ENCODE measurements around the gene EPB41L1. TPM values are rescaled to one million over a fixed set of nuclear protein-coding genes. Genes with fewer than 3 reads are reported as not detected.
A peak's percentile ranks its signal among the peaks of the same experiment; 100 is the strongest.

EPB41L1 gene
- total RNA-seq, 1 experiment from 2014 or later = 5.9 TPM

DNA sequence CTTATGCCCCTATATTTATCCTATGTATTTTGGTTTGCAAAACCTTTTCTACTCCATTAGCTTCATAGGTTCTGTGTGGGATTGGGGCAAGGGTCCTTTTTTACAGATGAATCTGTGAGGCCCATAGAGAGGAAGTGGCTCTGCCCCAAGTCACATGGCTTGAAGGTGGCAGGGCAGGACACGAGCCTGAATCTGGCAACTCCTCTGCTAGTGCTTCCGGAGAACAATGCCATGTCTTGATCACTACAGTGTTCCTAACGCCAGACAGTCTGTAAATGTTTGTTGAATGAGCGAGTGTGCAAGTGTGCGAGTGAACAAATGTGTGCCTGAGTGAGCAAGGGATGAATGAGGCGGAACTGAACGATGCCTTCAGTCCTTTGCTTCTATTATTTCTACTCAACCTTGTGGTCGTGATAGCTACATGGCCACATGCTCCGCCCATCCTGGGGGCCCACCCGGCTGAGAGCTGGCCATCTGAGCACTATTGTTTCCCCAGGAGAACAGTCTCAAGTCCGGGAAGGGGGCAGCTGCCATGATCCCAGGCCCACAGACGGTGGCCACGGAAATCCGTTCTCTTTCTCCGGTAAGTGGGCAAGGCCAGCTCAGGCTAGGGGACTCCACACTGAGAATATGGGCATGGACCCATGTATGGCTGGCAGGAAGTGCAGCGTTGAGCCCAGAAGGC, 64.0 kb downstream of the EPB41L1 start:
- H3K79me2 ChIP-seq (ENCODE audit: low read length) = no peaks in the 10 kb centered on the region
- H3K4me1 ChIP-seq (ENCODE audit: low read length) = no peaks in the 10 kb centered on the region
- H3K36me3 ChIP-seq (ENCODE audit: insufficient read depth, low read length) = no peaks in the 10 kb centered on the region
- H3K27ac ChIP-seq (ENCODE audit: low read length) = no peak overlapping the region
- H3K9me2 ChIP-seq (replicated peaks; ENCODE audit: insufficient read depth, low read length) = no peaks in the 10 kb centered on the region
- H2AFZ ChIP-seq (ENCODE audit: low read length) = no peak overlapping the region
- no peak overlapping the region for H3K4me2 ChIP-seq (ENCODE audit: low read depth, low read length, poor library complexity, severe bottlenecking)
- no peak overlapping the region for H3K4me3 ChIP-seq (ENCODE audit: low read length)
- H3K9ac ChIP-seq (ENCODE audit: low read length) = no peak overlapping the region
- H4K20me1 ChIP-seq (ENCODE audit: insufficient read depth, low read depth, low read length) = no peaks in the 10 kb centered on the region
- H3K27me3 ChIP-seq (ENCODE audit: low read length) = no peaks in the 10 kb centered on the region
- DNase-seq = no peak
- H3K9me3 ChIP-seq (ENCODE audit: low read length) = no peaks in the 10 kb centered on the region

DNA sequence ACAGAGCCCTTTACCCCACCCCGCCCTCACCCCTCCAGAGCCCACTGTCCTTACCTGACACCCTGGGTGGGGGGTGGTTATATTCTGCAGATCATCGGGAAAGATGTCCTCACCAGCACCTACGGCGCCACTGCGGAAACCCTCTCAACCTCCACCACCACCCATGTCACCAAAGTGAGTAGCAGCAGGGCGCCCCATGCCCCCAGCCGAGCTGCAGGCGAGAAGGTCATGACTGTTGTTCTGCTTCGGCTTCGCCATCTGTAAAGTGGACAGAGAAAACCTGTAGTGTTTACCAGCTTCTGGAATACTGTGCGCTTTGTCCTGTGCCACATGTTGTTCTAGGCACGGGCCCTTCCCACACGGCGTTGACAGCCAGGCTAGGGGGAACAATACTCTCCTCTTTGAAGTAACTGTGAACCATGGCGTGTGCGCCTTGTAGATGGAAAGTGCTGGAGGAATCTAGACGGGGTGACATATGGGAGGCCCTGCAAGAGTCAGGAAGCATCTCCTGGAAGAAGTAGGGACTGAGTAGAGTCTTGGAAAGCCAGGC, 65.2 kb downstream of the EPB41L1 start:
- H3K4me2 ChIP-seq (ENCODE audit: low read depth, low read length, poor library complexity, severe bottlenecking) = no peak overlapping the region
- no peak overlapping the region for H3K4me3 ChIP-seq (ENCODE audit: low read length)
- no peak for DNase-seq
- H3K9ac ChIP-seq (ENCODE audit: low read length) = no peak overlapping the region
- no peaks in the 10 kb centered on the region for H3K36me3 ChIP-seq (ENCODE audit: insufficient read depth, low read length)
- no peak overlapping the region for H3K27ac ChIP-seq (ENCODE audit: low read length)
- H3K79me2 ChIP-seq (ENCODE audit: low read length) = no peaks in the 10 kb centered on the region
- no peaks in the 10 kb centered on the region for H3K9me2 ChIP-seq (replicated peaks; ENCODE audit: insufficient read depth, low read length)
- no peaks in the 10 kb centered on the region for H3K9me3 ChIP-seq (ENCODE audit: low read length)
- H3K4me1 ChIP-seq (ENCODE audit: low read length) = no peaks in the 10 kb centered on the region
- no peaks in the 10 kb centered on the region for H3K27me3 ChIP-seq (ENCODE audit: low read length)
- H2AFZ ChIP-seq (ENCODE audit: low read length) = no peak overlapping the region
- H4K20me1 ChIP-seq (ENCODE audit: insufficient read depth, low read depth, low read length) = no peaks in the 10 kb centered on the region

DNA sequence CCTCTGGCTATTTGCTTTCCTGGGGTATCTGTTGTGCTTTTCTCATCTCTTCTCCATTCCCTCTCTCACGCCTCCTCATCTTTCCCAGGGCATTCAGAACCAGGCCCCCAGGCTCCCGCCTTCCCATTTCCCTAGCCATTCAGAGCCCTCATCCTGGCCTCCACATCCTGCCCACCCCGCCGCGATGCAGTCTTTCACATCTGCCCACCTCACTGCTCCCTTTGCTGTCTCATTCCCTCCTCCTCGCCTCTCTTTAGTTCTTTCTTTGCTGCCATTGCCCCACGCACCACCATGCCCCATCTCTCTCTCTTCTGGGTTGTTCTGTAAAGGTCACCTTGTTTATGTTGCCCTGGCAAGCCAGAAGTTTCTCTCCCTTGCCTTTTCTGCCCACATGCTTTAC, 71.1 kb downstream of the EPB41L1 start:
- no peak overlapping the region for H2AFZ ChIP-seq (ENCODE audit: low read length)
- no peaks in the 10 kb centered on the region for H3K27me3 ChIP-seq (ENCODE audit: low read length)
- H3K4me2 ChIP-seq (ENCODE audit: low read depth, low read length, poor library complexity, severe bottlenecking) = no peak overlapping the region
- no peak for DNase-seq
- H3K79me2 ChIP-seq (ENCODE audit: low read length) = no peaks in the 10 kb centered on the region
- no peaks in the 10 kb centered on the region for H3K36me3 ChIP-seq (ENCODE audit: insufficient read depth, low read length)
- no peak overlapping the region for H3K4me3 ChIP-seq (ENCODE audit: low read length)
- no peak overlapping the region for H3K9ac ChIP-seq (ENCODE audit: low read length)
- H3K4me1 ChIP-seq (ENCODE audit: low read length) = no peaks in the 10 kb centered on the region
- no peaks in the 10 kb centered on the region for H3K9me3 ChIP-seq (ENCODE audit: low read length)
- no peak overlapping the region for H3K27ac ChIP-seq (ENCODE audit: low read length)
- no peaks in the 10 kb centered on the region for H4K20me1 ChIP-seq (ENCODE audit: insufficient read depth, low read depth, low read length)
- H3K9me2 ChIP-seq (replicated peaks; ENCODE audit: insufficient read depth, low read length) = no peaks in the 10 kb centered on the region

DNA sequence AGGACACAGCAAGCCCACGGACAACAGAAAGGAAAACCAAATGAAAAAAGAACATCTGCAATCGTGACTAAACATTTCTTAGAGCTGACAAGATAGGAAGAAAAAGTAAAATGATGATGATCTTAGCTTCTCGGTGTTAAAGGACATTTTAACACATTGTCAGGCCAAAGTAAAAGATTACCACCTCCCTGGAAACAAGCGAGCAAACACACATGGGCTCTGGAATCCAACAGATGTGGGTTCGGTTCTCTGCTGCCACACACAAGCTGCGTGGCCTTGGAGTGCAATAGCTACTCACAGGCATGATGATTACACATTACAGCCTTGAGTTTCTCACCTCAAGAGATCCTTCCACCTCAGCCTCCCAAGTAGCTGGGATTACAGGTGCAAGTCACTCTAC, 74.2 kb downstream of the EPB41L1 start:
- DNase-seq = no peak
- Histone ChIP-seq H3K9me3 (ENCODE audit: low read length) (no peaks in the 10 kb centered on the region), H3K27ac (ENCODE audit: low read length) (no peak overlapping the region), H3K36me3 (ENCODE audit: insufficient read depth, low read length) (no peaks in the 10 kb centered on the region), H3K9me2 (replicated peaks; ENCODE audit: insufficient read depth, low read length) (no peaks in the 10 kb centered on the region), H2AFZ (ENCODE audit: low read length) (no peak overlapping the region), H3K4me1 (ENCODE audit: low read length) (no peaks in the 10 kb centered on the region), H4K20me1 (ENCODE audit: insufficient read depth, low read depth, low read length) (no peaks in the 10 kb centered on the region), H3K27me3 (ENCODE audit: low read length) (no peaks in the 10 kb centered on the region), H3K79me2 (ENCODE audit: low read length) (no peaks in the 10 kb centered on the region), H3K4me2 (ENCODE audit: low read depth, low read length, poor library complexity, severe bottlenecking) (no peak overlapping the region), H3K4me3 (ENCODE audit: low read length) (no peak overlapping the region), H3K9ac (ENCODE audit: low read length) (no peak overlapping the region)

DNA sequence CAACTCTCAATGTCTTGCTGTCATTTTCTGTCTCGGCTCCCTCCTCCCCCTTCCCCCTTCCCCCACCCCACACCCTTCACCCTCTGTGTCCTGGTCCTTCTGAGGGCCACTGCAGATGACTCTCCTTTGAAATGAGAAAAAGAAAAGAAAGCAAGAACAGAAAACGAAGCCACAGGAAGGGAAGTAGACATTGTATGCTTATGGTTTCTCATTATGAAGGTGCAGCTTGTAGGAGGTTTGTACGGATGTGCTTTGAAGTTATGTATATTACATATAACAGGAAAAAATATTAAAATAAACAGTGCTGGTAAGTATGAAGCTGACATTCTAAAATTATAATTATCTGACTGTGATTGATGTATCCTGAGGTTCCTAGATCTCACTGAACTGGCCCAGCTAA, 75.5 kb downstream of the EPB41L1 start:
- no peaks in the 10 kb centered on the region for H3K9me3 ChIP-seq (ENCODE audit: low read length)
- no peak overlapping the region for H3K4me3 ChIP-seq (ENCODE audit: low read length)
- H3K4me2 ChIP-seq (ENCODE audit: low read depth, low read length, poor library complexity, severe bottlenecking) = no peak overlapping the region
- no peaks in the 10 kb centered on the region for H3K4me1 ChIP-seq (ENCODE audit: low read length)
- H3K9me2 ChIP-seq (replicated peaks; ENCODE audit: insufficient read depth, low read length) = no peaks in the 10 kb centered on the region
- no peak overlapping the region for H2AFZ ChIP-seq (ENCODE audit: low read length)
- no peaks in the 10 kb centered on the region for H4K20me1 ChIP-seq (ENCODE audit: insufficient read depth, low read depth, low read length)
- no peaks in the 10 kb centered on the region for H3K36me3 ChIP-seq (ENCODE audit: insufficient read depth, low read length)
- no peak overlapping the region for H3K9ac ChIP-seq (ENCODE audit: low read length)
- H3K27me3 ChIP-seq (ENCODE audit: low read length) = no peaks in the 10 kb centered on the region
- H3K27ac ChIP-seq (ENCODE audit: low read length) = no peak overlapping the region
- no peaks in the 10 kb centered on the region for H3K79me2 ChIP-seq (ENCODE audit: low read length)
- no peak for DNase-seq

DNA sequence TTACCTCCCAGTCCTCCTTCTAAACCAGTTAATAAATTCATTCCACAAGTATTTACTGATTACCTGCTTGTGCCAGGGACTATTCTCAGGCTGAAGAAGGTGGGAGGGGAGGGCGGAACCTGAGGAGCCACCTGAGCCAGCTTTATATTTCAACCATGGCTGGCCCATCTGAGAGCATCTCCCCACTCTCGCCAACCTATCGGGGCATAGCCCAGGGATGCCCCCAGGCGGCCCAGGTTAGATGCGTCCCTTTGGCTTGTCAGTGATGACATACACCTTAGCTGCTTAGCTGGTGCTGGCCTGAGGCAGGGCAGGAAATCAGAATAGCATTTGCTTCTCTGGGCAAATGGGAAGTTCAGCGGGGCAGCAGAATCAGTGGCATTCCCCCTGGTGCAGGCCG, 76.8 kb downstream of the EPB41L1 start:
- H4K20me1 ChIP-seq (ENCODE audit: insufficient read depth, low read depth, low read length) = no peaks in the 10 kb centered on the region
- DNase-seq = no peak
- no peak overlapping the region for H3K4me3 ChIP-seq (ENCODE audit: low read length)
- no peak overlapping the region for H3K9ac ChIP-seq (ENCODE audit: low read length)
- H3K4me1 ChIP-seq (ENCODE audit: low read length) = peaks cover 5% of the 10 kb centered on the region
- no peaks in the 10 kb centered on the region for H3K9me3 ChIP-seq (ENCODE audit: low read length)
- no peak overlapping the region for H3K27ac ChIP-seq (ENCODE audit: low read length)
- H3K79me2 ChIP-seq (ENCODE audit: low read length) = peaks cover 6% of the 10 kb centered on the region
- no peaks in the 10 kb centered on the region for H3K36me3 ChIP-seq (ENCODE audit: insufficient read depth, low read length)
- no peak overlapping the region for H3K4me2 ChIP-seq (ENCODE audit: low read depth, low read length, poor library complexity, severe bottlenecking)
- no peak overlapping the region for H2AFZ ChIP-seq (ENCODE audit: low read length)
- H3K9me2 ChIP-seq (replicated peaks; ENCODE audit: insufficient read depth, low read length) = no peaks in the 10 kb centered on the region
- H3K27me3 ChIP-seq (ENCODE audit: low read length) = no peaks in the 10 kb centered on the region

DNA sequence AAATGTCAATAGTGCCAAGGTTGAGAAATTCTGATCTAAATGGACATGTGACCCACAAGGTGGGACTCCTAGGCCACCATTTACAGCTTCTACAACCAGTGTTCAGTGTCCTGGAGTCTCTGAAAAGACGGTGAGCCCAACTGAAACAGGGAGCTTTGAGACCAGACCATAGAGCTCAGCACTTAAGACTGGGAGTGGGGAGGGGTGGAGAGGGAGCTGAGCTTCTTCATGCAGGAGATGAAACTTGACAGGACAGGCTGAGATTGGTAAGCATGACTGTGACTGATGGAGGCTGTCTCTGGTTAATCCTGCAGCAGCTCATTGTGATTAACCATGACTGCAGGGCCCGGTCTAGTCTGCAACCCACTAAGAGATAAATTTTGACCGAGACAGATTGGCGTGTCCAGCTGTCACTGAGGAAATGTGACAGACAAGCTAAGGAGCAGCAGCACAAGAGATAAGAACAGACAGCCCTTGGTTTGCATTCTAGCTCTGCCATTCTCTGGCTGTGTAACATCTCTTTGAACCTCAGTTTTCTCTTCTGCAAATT, 80.3 kb downstream of the EPB41L1 start:
- no peaks in the 10 kb centered on the region for H3K9me2 ChIP-seq (replicated peaks; ENCODE audit: insufficient read depth, low read length)
- no peaks in the 10 kb centered on the region for H3K36me3 ChIP-seq (ENCODE audit: insufficient read depth, low read length)
- no peak overlapping the region for H3K4me2 ChIP-seq (ENCODE audit: low read depth, low read length, poor library complexity, severe bottlenecking)
- H4K20me1 ChIP-seq (ENCODE audit: insufficient read depth, low read depth, low read length) = 0 out of 2 replicates have a peak, but pooled peaks cover 6% of the 10 kb centered on the region
- H3K79me2 ChIP-seq (ENCODE audit: low read length) = peaks cover 40% of the 10 kb centered on the region
- no peaks in the 10 kb centered on the region for H3K9me3 ChIP-seq (ENCODE audit: low read length)
- H3K4me3 ChIP-seq (ENCODE audit: low read length) = no peak overlapping the region
- H3K4me1 ChIP-seq (ENCODE audit: low read length) = peaks cover 17% of the 10 kb centered on the region
- peak overlapping the region; percentile 22; the same call in 1 of the 2 replicates for H2AFZ ChIP-seq (ENCODE audit: low read length)
- H3K27ac ChIP-seq (ENCODE audit: low read length) = no peak overlapping the region
- H3K9ac ChIP-seq (ENCODE audit: low read length) = no peak overlapping the region
- no peaks in the 10 kb centered on the region for H3K27me3 ChIP-seq (ENCODE audit: low read length)
- DNase-seq = no peak

DNA sequence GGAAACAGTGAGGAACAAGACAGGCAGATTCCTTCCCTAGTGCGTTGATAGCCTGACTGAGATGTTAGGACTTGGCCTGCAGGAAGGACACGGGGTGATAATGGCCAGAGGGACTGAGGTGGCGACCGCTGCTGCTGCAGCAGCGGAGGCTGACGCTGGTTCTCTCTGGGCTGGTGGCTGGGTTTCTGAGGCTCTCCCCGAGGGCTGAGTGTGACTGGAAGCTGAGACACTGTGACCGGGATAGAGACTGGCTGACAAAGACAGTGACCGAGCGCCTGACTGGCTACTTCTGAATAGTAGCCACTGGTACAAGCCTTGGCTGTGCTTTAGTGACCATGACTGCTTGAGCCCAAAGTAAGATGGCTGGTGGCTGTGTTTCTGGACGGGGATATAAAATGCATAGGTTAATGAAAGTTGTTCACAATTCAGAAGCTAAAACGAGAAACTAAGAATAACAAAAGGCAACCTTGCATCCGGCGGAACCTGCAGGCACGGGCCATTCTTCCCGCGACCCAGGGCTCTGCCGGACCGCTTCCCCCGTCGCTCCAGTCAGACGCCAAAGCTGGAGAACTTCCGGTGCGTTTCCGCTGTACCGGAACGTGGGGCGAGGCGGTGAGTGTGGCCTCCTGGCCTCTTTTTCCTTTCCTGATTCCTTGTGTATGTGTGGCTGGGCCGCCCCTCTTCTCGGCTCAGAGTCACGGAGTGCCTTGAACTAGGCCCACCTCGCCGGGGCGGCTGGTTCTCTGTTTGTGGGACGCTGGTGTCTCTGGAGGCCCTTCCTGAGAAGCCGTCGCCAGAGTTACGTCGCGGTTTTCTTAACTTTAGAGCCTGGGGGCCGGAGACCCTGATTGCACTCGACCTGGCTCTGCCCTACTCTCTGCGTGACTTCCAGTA, 81.6 kb downstream of the EPB41L1 start, which contains the start of gene AAR2:
Gene AAR2, plus strand, starts transcription at position 587 of the 894 bp plus-strand sequence. CDS start 3,391 bp downstream, outside the sequence.
- H3K9me2 ChIP-seq (replicated peaks; ENCODE audit: insufficient read depth, low read length) = no peaks in the 10 kb centered on the region
- no peaks in the 10 kb centered on the region for H3K27me3 ChIP-seq (ENCODE audit: low read length)
- H3K9ac ChIP-seq (ENCODE audit: low read length) = peak within 1 kb of the TSS; percentile 87
- H3K4me1 ChIP-seq (ENCODE audit: low read length) = peaks cover 17% of the 10 kb centered on the region
- H3K9me3 ChIP-seq (ENCODE audit: low read length) = no peaks in the 10 kb centered on the region
- H2AFZ ChIP-seq (ENCODE audit: low read length) = peak within 1 kb of the TSS; percentile 100
- peaks cover 11% of the 10 kb centered on the region; the same call in 1 of the 2 replicates for H3K36me3 ChIP-seq (ENCODE audit: insufficient read depth, low read length)
- peak; percentile 93 for DNase-seq
- peak within 1 kb of the TSS; percentile 26; the same call in 1 of the 2 replicates for H3K27ac ChIP-seq (ENCODE audit: low read length)
- H3K4me2 ChIP-seq (ENCODE audit: low read depth, low read length, poor library complexity, severe bottlenecking) = peak within 1 kb of the TSS; percentile 96
- peaks cover 53% of the 10 kb centered on the region for H3K79me2 ChIP-seq (ENCODE audit: low read length)
- peak within 1 kb of the TSS; percentile 90 for H3K4me3 ChIP-seq (ENCODE audit: low read length)
- H4K20me1 ChIP-seq (ENCODE audit: insufficient read depth, low read depth, low read length) = 0 out of 2 replicates have a peak, but pooled peaks cover 6% of the 10 kb centered on the region

Measured in Karpas-422 (cell line).